ENCODE results near the gene ZNF385B.

The ZNF385B gene

DNA sequence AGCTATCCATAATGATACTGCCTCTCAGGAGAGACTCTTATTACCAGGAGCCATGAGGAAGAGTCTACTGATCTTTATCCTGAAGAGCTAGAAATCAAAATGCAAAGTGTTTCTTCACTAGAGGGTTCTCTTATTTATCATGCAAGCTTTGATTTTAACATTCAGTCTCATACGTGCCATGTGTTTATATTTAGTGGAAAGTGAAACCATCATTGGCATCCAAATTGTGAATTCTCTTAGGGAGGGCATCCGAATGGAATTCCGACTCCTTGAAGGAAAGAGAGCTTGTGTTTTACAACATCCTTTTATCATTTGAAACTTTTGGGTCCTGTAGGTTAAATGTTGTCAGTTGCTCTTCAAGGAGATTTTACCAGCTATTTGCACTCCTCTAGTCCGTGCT is 426.4 kb downstream of the ZNF385B start:
- Histone ChIP-seq H3K27me3 (ENCODE audit: insufficient read depth, poor library complexity, severe bottlenecking) (no peaks in the 10 kb centered on the region), H3K4me3 (replicated peaks; ENCODE audit: insufficient read depth, low read length) (no peak overlapping the region), H3K27ac (replicated peaks) (no peak overlapping the region)
- TF ChIP-seq POLR2AphosphoS5 (IDR thresholded peaks at IDR 0.05; ENCODE audit: low read depth) (no peak), GABPA (IDR thresholded peaks at IDR 0.05; ENCODE audit: low read depth) (no peak), SPI1 (IDR thresholded peaks at IDR 0.05; ENCODE audit: borderline replicate concordance, low read depth) (no peak)
- TF ChIP-seq, protein P1, sequence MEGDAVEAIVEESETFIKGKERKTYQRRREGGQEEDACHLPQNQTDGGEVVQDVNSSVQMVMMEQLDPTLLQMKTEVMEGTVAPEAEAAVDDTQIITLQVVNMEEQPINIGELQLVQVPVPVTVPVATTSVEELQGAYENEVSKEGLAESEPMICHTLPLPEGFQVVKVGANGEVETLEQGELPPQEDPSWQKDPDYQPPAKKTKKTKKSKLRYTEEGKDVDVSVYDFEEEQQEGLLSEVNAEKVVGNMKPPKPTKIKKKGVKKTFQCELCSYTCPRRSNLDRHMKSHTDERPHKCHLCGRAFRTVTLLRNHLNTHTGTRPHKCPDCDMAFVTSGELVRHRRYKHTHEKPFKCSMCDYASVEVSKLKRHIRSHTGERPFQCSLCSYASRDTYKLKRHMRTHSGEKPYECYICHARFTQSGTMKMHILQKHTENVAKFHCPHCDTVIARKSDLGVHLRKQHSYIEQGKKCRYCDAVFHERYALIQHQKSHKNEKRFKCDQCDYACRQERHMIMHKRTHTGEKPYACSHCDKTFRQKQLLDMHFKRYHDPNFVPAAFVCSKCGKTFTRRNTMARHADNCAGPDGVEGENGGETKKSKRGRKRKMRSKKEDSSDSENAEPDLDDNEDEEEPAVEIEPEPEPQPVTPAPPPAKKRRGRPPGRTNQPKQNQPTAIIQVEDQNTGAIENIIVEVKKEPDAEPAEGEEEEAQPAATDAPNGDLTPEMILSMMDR (IDR thresholded peaks at IDR 0.05; ENCODE audit: insufficient read depth, low read length): no peak
- TF ChIP-seq, protein P2, sequence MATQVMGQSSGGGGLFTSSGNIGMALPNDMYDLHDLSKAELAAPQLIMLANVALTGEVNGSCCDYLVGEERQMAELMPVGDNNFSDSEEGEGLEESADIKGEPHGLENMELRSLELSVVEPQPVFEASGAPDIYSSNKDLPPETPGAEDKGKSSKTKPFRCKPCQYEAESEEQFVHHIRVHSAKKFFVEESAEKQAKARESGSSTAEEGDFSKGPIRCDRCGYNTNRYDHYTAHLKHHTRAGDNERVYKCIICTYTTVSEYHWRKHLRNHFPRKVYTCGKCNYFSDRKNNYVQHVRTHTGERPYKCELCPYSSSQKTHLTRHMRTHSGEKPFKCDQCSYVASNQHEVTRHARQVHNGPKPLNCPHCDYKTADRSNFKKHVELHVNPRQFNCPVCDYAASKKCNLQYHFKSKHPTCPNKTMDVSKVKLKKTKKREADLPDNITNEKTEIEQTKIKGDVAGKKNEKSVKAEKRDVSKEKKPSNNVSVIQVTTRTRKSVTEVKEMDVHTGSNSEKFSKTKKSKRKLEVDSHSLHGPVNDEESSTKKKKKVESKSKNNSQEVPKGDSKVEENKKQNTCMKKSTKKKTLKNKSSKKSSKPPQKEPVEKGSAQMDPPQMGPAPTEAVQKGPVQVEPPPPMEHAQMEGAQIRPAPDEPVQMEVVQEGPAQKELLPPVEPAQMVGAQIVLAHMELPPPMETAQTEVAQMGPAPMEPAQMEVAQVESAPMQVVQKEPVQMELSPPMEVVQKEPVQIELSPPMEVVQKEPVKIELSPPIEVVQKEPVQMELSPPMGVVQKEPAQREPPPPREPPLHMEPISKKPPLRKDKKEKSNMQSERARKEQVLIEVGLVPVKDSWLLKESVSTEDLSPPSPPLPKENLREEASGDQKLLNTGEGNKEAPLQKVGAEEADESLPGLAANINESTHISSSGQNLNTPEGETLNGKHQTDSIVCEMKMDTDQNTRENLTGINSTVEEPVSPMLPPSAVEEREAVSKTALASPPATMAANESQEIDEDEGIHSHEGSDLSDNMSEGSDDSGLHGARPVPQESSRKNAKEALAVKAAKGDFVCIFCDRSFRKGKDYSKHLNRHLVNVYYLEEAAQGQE (IDR thresholded peaks at IDR 0.05; ENCODE audit: insufficient replicate concordance, low read depth): no peak
- no peak for DNase-seq (ENCODE audit: low read depth in 1 of 2, low spot score in 1 of 2)

DNA sequence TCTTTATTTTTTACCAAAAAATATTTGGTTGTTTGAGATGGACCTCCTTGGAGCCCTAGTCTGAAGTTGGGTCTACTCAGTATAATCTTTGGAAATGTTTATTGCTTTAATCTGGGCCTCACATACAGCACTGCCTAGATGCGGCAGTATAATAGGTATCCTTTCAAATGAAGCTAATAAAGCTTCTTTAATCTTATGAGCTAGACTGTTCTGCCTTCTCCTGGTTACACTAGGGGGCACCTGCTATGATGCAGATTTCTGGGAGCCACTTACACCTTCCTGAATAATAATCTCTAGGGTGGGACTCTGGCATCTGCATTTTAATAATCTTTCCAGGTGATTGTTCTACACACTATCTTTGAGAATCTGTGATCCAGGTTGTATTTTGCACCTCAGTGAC is 427.1 kb downstream of the ZNF385B start:
- H3K27ac ChIP-seq (replicated peaks): no peak overlapping the region
- DNase-seq (ENCODE audit: low read depth in 1 of 2, low spot score in 1 of 2): no peak
- no peaks in the 10 kb centered on the region for H3K27me3 ChIP-seq (ENCODE audit: insufficient read depth, poor library complexity, severe bottlenecking)
- H3K4me3 ChIP-seq (replicated peaks; ENCODE audit: insufficient read depth, low read length): no peak overlapping the region
- TF ChIP-seq, protein P1 (IDR thresholded peaks at IDR 0.05; ENCODE audit: insufficient read depth, low read length): no peak
- TF ChIP-seq GABPA (IDR thresholded peaks at IDR 0.05; ENCODE audit: low read depth): no peak
- TF ChIP-seq POLR2AphosphoS5 (IDR thresholded peaks at IDR 0.05; ENCODE audit: low read depth): no peak
- TF ChIP-seq SPI1 (IDR thresholded peaks at IDR 0.05; ENCODE audit: borderline replicate concordance, low read depth): no peak
- TF ChIP-seq, protein P2 (IDR thresholded peaks at IDR 0.05; ENCODE audit: insufficient replicate concordance, low read depth): no peak

DNA sequence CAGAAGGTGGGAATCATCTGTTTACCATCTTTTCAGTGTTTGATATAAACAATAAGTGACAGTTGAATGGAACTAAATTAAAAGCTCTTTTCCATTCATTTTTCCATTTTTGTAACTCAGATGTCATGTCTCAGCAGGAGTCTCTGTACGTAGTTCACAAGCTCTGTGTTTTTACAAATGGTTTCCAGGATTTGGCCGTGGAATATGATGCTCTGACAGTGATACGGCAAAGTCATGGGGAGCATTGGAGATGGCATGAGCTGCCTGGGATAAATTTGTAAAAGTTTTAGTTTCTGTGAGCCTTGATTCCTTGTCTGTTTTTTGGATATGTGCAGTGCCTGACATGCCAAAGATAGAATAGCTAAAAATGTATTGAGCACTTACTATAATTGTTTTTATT is 428.7 kb downstream of the ZNF385B start:
- H3K27ac ChIP-seq (replicated peaks): no peak overlapping the region
- DNase-seq (ENCODE audit: low read depth in 1 of 2, low spot score in 1 of 2): no peak
- no peak overlapping the region for H3K4me3 ChIP-seq (replicated peaks; ENCODE audit: insufficient read depth, low read length)
- TF ChIP-seq GABPA (IDR thresholded peaks at IDR 0.05; ENCODE audit: low read depth): no peak
- TF ChIP-seq SPI1 (IDR thresholded peaks at IDR 0.05; ENCODE audit: borderline replicate concordance, low read depth): no peak
- TF ChIP-seq, protein P2 (IDR thresholded peaks at IDR 0.05; ENCODE audit: insufficient replicate concordance, low read depth): no peak
- TF ChIP-seq POLR2AphosphoS5 (IDR thresholded peaks at IDR 0.05; ENCODE audit: low read depth): no peak
- TF ChIP-seq, protein P1 (IDR thresholded peaks at IDR 0.05; ENCODE audit: insufficient read depth, low read length): no peak
- no peaks in the 10 kb centered on the region for H3K27me3 ChIP-seq (ENCODE audit: insufficient read depth, poor library complexity, severe bottlenecking)
